GM23248 (cell line): Measurements from ENCODE around the gene PAX6. TPM values are rescaled to one million over a fixed set of nuclear protein-coding genes. Genes with fewer than 3 reads are reported as not detected.

Experiments
- DNase-seq: peaks from one replicate; pipeline ENCODE4 v3.0.0-alpha.2; 2015
- H2AFZ ChIP-seq: fragments of 200-600 bp; sonication (generic); 2 replicates; pipeline ENCODE4 v1.6.1; 2016; ENCODE audit warnings: antibody characterized with exemption
- H3F3A ChIP-seq: fragments of 200-600 bp; sonication (generic); 2 replicates; pipeline ENCODE4 v1.6.1; 2016; ENCODE audit warnings: mild to moderate bottlenecking, antibody characterized with exemption, mixed run types; ENCODE audit not compliant: insufficient read depth
- H3K27ac ChIP-seq: fragments of 200-600 bp; sonication (generic); 2 replicates; pipeline ENCODE4 v1.5.1; 2016; ENCODE audit warnings: mild to moderate bottlenecking
- H3K27me3 ChIP-seq: fragments of 200-600 bp; sonication (generic); replicated peaks from 2 replicates; pipeline ENCODE4 v1.6.1; 2016; ENCODE audit warnings: mild to moderate bottlenecking; ENCODE audit not compliant: insufficient read depth
- H3K36me3 ChIP-seq: fragments of 200-600 bp; sonication (generic); 2 replicates; pipeline ENCODE4 v1.6.1; 2016; ENCODE audit warnings: low read depth, mild to moderate bottlenecking
- H3K4me1 ChIP-seq: fragments of 200-600 bp; sonication (generic); 2 replicates; pipeline ENCODE4 v1.6.1; 2016; ENCODE audit warnings: mild to moderate bottlenecking; ENCODE audit not compliant: insufficient read depth
- H3K4me2 ChIP-seq: fragments of 200-600 bp; sonication (generic); one replicate; pipeline ENCODE4 v1.6.1; 2016; ENCODE audit warnings: mild to moderate bottlenecking; ENCODE audit not compliant: unreplicated experiment
- H3K4me3 ChIP-seq: fragments of 200-600 bp; sonication (generic); 2 replicates; pipeline ENCODE4 v1.5.1; 2016; ENCODE audit warnings: mild to moderate bottlenecking
- H3K79me2 ChIP-seq: fragments of 200-600 bp; sonication (generic); 2 replicates; pipeline ENCODE4 v1.6.1; 2016; ENCODE audit warnings: mild to moderate bottlenecking; ENCODE audit not compliant: insufficient read depth
- H3K9ac ChIP-seq: fragments of 200-600 bp; sonication (generic); 2 replicates; pipeline ENCODE4 v1.6.1; 2016; ENCODE audit warnings: mild to moderate bottlenecking
- H3K9me2 ChIP-seq: fragments of 200-600 bp; sonication (generic); 2 replicates; pipeline ENCODE4 v1.6.1; 2016; ENCODE audit warnings: mixed run types, mild to moderate bottlenecking, moderate library complexity; ENCODE audit not compliant: insufficient read depth
- H3K9me3 ChIP-seq: fragments of 200-600 bp; sonication (generic); one replicate; pipeline ENCODE4 v1.6.1; 2017; ENCODE audit warnings: low read depth
- H4K20me1 ChIP-seq: fragments of 200-600 bp; sonication (generic); 2 replicates; pipeline ENCODE4 v1.6.0; 2016; ENCODE audit not compliant: insufficient read depth
- EZH2 ChIP-seq: fragments of 200-600 bp; sonication (generic); IDR thresholded peaks from 2 replicates; pipeline ENCODE4 v1.6.1; 2018; ENCODE audit warnings: antibody characterized with exemption, mild to moderate bottlenecking; ENCODE audit not compliant: insufficient read depth, poor library complexity, severe bottlenecking
- EZH2phosphoT487 ChIP-seq: fragments of 200-600 bp; sonication (generic); IDR thresholded peaks from 2 replicates; pipeline ENCODE4 v1.6.1; 2018; ENCODE audit warnings: antibody characterized with exemption, moderate library complexity, mild to moderate bottlenecking, low read depth; ENCODE audit not compliant: insufficient read depth
- WGBS, 2 experiments: methylation state at CpG; one replicate each; pipeline ENCODE4 v1.1.6; 2015 to 2017; ENCODE audit warnings: low lambda C conversion rate in 2 of 2, low coverage in 1 of 2; ENCODE audit errors: missing lambda C conversion rate in 2 of 2; 5-methylcytosine and 5-hydroxymethylcytosine counted together
- in situ Hi-C: fragments of 300-500 bp; cut with MboI; formaldehyde crosslinking; loops from 2 replicates; pipeline ENCODE4 v1.15.0; 2020
- polyA plus RNA-seq: library from polyadenylated mRNA; unstranded; fragments of >200 nt; fragmentation: Nextera tagmentation; extraction: Ambion mirVana; gene quantifications from 2 replicates; pipeline ENCODE4 v1.2.1, GENCODE V29; 2016
- total RNA-seq: library from RNA; depleted of rRNA; stranded (reverse); fragments of >200 nt; shearing (Covaris generic); gene quantifications from 2 replicates; pipeline ENCODE4 v1.2.3, GENCODE V29; 2014

PAX6 gene
- total and polyA plus RNA-seq, 2 experiments from 2014 or later: 0.21 TPM; not detected in 1

- Histone ChIP-seq H3K79me2 (no peaks in the 10 kb centered on the region), H3K4me2 (no peak overlapping the region), H3K27ac (no peak overlapping the region), H2AFZ (no peak overlapping the region), H3F3A (no peaks in the 10 kb centered on the region), H3K36me3 (no peaks in the 10 kb centered on the region), H3K9me2 (no peaks in the 10 kb centered on the region), H4K20me1 (no peaks in the 10 kb centered on the region), H3K9me3 (no peaks in the 10 kb centered on the region), H3K9ac (no peak overlapping the region), H3K4me1 (no peaks in the 10 kb centered on the region), H3K27me3 (peaks cover 46% of the 10 kb centered on the region), H3K4me3 (no peak overlapping the region)
- DNase-seq: no peak
- WGBS, 2 experiments: 87 to 91% methylated on average over 16 to 19 of the region's 19 CpGs
- in situ Hi-C loops: no loop called here
- TF ChIP-seq EZH2 (no peak), EZH2phosphoT487 (no peak)
Measured at GRCh38 chr11:31796499-31797189, 14.5 kb downstream of the PAX6 start.

- Histone ChIP-seq H2AFZ (no peak overlapping the region), H3K9me2 (no peaks in the 10 kb centered on the region), H3K4me3 (no peak overlapping the region), H3K9me3 (no peaks in the 10 kb centered on the region), H3F3A (no peaks in the 10 kb centered on the region), H3K27me3 (peaks cover 39% of the 10 kb centered on the region), H3K79me2 (no peaks in the 10 kb centered on the region), H3K9ac (no peak overlapping the region), H4K20me1 (no peaks in the 10 kb centered on the region), H3K36me3 (no peaks in the 10 kb centered on the region), H3K4me2 (no peak overlapping the region), H3K4me1 (no peaks in the 10 kb centered on the region), H3K27ac (no peak overlapping the region)
- TF ChIP-seq EZH2phosphoT487: no peak
- no peak for TF ChIP-seq EZH2
- WGBS, 2 experiments: 91% methylated on average over 22 of the region's 22 CpGs
- no peak for DNase-seq
- in situ Hi-C loops: no loop called here
Measured at GRCh38 chr11:31795706-31796498, 15.2 kb downstream of the PAX6 start.

GRCh38 chr11:31794548-31794947 lies 16.6 kb downstream of the PAX6 start:
- TF ChIP-seq EZH2: no peak
- no peak for TF ChIP-seq EZH2phosphoT487
- in situ Hi-C loops: no loop called here
- no peaks in the 10 kb centered on the region for H3F3A ChIP-seq
- peaks cover 25% of the 10 kb centered on the region for H3K27me3 ChIP-seq
- WGBS, 2 experiments: 81 to 83% methylated on average over 4 of the region's 4 CpGs
- H2AFZ ChIP-seq: no peak overlapping the region
- H3K27ac ChIP-seq: no peak overlapping the region
- no peak overlapping the region for H3K9ac ChIP-seq
- H3K4me2 ChIP-seq: no peak overlapping the region
- H3K4me1 ChIP-seq: no peaks in the 10 kb centered on the region
- H3K79me2 ChIP-seq: no peaks in the 10 kb centered on the region
- no peak for DNase-seq
- H3K4me3 ChIP-seq: no peak overlapping the region
- H3K9me3 ChIP-seq: no peaks in the 10 kb centered on the region
- H3K9me2 ChIP-seq: no peaks in the 10 kb centered on the region
- H3K36me3 ChIP-seq: no peaks in the 10 kb centered on the region
- no peaks in the 10 kb centered on the region for H4K20me1 ChIP-seq

GRCh38 chr11:31793264-31793663 lies 17.9 kb downstream of the PAX6 start:
- H3K27ac ChIP-seq: no peak overlapping the region
- no peaks in the 10 kb centered on the region for H3K79me2 ChIP-seq
- H3K9me3 ChIP-seq: no peaks in the 10 kb centered on the region
- no peak overlapping the region for H3K4me2 ChIP-seq
- H3K4me1 ChIP-seq: no peaks in the 10 kb centered on the region
- no peaks in the 10 kb centered on the region for H3F3A ChIP-seq
- in situ Hi-C loops: no loop called here
- H4K20me1 ChIP-seq: no peaks in the 10 kb centered on the region
- no peak overlapping the region for H3K4me3 ChIP-seq
- whole genome bisulfite sequencing, 2 experiments: 89 to 92% methylated on average over 10 of the region's 10 CpGs
- TF ChIP-seq EZH2 (no peak), EZH2phosphoT487 (no peak)
- no peak overlapping the region for H2AFZ ChIP-seq
- DNase-seq: no peak
- no peaks in the 10 kb centered on the region for H3K36me3 ChIP-seq
- peaks cover 12% of the 10 kb centered on the region for H3K27me3 ChIP-seq
- H3K9me2 ChIP-seq: no peaks in the 10 kb centered on the region
- no peak overlapping the region for H3K9ac ChIP-seq
